ENCODE data around the gene RNF103. TPM values are rescaled to one million over a fixed set of nuclear protein-coding genes. Genes with fewer than 3 reads are reported as not detected.

Gene RNF103
- total and polyA plus RNA-seq, 2 of the 13 experiments (the other 11 are each of a cell fraction or from before 2014, with no cell fraction given): 19.8 to 21.1 TPM

DNA sequence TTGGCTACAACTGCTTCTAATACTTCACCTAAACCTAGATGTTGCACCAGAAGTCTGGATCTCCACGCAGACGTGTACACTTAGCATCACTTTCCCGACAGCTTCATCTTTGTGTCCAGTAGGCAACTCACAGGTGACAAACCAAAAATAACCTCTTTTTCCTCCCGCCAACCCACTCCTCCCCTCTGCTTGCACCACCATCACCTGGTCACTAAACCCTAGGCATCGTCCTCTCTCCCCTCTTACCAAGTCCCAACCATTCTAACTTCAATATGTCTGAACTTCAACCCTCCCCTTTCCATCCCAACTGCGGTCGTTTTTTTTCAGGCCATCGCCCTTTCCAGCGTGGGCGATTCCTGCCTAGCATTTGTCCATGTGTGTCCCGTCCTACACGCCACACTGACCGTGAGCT, 60.0 kb downstream of the RNF103 start (continued):
- TF ChIP-seq GABPA (IDR thresholded peaks at IDR 0.05; ENCODE audit: low read depth, low read length): no peak
- TF ChIP-seq GABPA (CRISPR knock-in tag; IDR thresholded peaks at IDR 0.05; ENCODE audit: low read depth): no peak
- TF ChIP-seq, protein P1, sequence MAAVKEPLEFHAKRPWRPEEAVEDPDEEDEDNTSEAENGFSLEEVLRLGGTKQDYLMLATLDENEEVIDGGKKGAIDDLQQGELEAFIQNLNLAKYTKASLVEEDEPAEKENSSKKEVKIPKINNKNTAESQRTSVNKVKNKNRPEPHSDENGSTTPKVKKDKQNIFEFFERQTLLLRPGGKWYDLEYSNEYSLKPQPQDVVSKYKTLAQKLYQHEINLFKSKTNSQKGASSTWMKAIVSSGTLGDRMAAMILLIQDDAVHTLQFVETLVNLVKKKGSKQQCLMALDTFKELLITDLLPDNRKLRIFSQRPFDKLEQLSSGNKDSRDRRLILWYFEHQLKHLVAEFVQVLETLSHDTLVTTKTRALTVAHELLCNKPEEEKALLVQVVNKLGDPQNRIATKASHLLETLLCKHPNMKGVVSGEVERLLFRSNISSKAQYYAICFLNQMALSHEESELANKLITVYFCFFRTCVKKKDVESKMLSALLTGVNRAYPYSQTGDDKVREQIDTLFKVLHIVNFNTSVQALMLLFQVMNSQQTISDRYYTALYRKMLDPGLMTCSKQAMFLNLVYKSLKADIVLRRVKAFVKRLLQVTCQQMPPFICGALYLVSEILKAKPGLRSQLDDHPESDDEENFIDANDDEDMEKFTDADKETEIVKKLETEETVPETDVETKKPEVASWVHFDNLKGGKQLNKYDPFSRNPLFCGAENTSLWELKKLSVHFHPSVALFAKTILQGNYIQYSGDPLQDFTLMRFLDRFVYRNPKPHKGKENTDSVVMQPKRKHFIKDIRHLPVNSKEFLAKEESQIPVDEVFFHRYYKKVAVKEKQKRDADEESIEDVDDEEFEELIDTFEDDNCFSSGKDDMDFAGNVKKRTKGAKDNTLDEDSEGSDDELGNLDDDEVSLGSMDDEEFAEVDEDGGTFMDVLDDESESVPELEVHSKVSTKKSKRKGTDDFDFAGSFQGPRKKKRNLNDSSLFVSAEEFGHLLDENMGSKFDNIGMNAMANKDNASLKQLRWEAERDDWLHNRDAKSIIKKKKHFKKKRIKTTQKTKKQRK (IDR thresholded peaks at IDR 0.05; ENCODE audit: low read length): no peak
- no peak for TF ChIP-seq ZNF691 (CRISPR knock-in tag; IDR thresholded peaks at IDR 0.05; ENCODE audit: borderline replicate concordance, low read depth)
- no peak for TF ChIP-seq NFAT5 (CRISPR knock-in tag; IDR thresholded peaks at IDR 0.05)
- TF ChIP-seq, protein P2, sequence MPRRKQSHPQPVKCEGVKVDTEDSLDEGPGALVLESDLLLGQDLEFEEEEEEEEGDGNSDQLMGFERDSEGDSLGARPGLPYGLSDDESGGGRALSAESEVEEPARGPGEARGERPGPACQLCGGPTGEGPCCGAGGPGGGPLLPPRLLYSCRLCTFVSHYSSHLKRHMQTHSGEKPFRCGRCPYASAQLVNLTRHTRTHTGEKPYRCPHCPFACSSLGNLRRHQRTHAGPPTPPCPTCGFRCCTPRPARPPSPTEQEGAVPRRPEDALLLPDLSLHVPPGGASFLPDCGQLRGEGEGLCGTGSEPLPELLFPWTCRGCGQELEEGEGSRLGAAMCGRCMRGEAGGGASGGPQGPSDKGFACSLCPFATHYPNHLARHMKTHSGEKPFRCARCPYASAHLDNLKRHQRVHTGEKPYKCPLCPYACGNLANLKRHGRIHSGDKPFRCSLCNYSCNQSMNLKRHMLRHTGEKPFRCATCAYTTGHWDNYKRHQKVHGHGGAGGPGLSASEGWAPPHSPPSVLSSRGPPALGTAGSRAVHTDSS (CRISPR knock-in tag; conservative IDR thresholded peaks at IDR 0.05): no peak
- TF ChIP-seq, protein P3, sequence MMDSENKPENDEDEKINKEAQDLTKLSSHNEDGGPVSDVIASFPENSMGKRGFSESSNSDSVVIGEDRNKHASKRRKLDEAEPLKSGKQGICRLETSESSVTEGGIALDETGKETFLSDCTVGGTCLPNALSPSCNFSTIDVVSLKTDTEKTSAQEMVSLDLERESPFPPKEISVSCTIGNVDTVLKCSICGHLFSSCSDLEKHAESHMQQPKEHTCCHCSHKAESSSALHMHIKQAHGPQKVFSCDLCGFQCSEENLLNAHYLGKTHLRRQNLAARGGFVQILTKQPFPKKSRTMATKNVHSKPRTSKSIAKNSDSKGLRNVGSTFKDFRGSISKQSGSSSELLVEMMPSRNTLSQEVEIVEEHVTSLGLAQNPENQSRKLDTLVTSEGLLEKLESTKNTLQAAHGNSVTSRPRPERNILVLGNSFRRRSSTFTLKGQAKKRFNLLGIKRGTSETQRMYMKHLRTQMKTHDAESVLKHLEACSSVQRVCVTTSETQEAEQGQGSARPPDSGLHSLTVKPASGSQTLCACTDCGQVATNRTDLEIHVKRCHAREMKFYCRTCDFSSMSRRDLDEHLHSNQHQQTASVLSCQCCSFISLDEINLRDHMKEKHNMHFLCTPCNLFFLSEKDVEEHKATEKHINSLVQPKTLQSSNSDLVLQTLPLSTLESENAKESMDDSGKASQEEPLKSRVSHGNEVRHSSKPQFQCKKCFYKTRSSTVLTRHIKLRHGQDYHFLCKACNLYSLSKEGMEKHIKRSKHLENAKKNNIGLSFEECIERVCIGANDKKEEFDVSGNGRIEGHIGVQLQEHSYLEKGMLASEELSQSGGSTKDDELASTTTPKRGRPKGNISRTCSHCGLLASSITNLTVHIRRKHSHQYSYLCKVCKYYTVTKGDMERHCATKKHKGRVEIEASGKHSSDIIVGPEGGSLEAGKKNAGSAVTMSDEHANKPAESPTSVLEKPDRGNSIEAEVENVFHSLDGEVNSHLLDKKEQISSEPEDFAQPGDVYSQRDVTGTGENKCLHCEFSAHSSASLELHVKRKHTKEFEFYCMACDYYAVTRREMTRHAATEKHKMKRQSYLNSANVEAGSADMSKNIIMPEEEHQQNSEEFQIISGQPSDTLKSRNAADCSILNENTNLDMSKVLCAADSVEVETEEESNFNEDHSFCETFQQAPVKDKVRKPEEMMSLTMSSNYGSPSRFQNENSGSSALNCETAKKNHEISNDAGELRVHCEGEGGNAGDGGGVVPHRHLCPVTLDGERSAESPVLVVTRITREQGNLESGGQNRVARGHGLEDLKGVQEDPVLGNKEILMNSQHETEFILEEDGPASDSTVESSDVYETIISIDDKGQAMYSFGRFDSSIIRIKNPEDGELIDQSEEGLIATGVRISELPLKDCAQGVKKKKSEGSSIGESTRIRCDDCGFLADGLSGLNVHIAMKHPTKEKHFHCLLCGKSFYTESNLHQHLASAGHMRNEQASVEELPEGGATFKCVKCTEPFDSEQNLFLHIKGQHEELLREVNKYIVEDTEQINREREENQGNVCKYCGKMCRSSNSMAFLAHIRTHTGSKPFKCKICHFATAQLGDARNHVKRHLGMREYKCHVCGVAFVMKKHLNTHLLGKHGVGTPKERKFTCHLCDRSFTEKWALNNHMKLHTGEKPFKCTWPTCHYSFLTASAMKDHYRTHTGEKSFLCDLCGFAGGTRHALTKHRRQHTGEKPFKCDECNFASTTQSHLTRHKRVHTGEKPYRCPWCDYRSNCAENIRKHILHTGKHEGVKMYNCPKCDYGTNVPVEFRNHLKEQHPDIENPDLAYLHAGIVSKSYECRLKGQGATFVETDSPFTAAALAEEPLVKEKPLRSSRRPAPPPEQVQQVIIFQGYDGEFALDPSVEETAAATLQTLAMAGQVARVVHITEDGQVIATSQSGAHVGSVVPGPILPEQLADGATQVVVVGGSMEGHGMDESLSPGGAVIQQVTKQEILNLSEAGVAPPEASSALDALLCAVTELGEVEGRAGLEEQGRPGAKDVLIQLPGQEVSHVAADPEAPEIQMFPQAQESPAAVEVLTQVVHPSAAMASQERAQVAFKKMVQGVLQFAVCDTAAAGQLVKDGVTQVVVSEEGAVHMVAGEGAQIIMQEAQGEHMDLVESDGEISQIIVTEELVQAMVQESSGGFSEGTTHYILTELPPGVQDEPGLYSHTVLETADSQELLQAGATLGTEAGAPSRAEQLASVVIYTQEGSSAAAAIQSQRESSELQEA (CRISPR knock-in tag; IDR thresholded peaks at IDR 0.05; ENCODE audit: not compliant biosample characterization): peak; percentile 9
- TF ChIP-seq ZNF678 (CRISPR knock-in tag; IDR thresholded peaks at IDR 0.05): no peak; the same call in 1 of the 2 replicates
- TF ChIP-seq NR2C2 (CRISPR knock-in tag; IDR thresholded peaks at IDR 0.05; ENCODE audit: borderline replicate concordance): no peak

All from HepG2 (cell line).